ENCODE results near the gene KRT35. TPM values are rescaled to one million over a fixed set of nuclear protein-coding genes. Genes with fewer than 3 reads are reported as not detected.
A peak's percentile ranks its signal among the peaks of the same experiment; 100 is the strongest.

KRT35 gene
- total RNA-seq, 1 donor from 2014 or later = not detected

DNA sequence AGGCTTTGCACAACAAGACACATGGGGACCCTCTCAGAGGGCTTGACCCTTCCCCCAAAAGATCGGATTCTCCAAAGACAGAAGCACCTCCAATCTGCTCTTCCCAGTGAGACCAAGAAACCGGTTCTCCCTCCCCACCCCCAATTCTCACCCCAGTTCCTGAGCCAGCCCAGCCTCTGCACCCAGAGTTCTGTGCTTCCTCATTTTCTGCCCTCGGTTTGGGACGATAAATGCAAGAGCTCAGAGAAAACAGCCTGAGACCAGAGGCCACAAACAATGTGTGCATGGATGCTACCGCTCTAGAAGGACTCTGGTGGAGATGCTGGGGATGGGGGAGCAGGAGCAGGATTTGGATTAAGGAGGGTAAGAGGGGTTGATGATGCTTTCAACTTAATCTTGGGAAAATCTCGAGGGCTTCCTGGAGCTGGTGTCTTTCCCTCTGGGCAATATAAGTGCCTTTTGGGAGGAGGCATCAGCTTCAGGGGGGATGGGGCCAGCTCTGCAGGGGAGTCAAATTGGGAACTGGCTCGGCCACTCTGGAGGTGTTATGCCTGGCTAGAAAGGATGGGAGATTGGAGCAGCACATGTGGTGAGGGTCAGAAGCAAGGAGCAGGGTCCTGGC is 31.7 kb upstream of the KRT35 start:
- no peak for DNase-seq (ENCODE audit: low spot score in 2 of 2)
- FAIRE-seq = no peak

DNA sequence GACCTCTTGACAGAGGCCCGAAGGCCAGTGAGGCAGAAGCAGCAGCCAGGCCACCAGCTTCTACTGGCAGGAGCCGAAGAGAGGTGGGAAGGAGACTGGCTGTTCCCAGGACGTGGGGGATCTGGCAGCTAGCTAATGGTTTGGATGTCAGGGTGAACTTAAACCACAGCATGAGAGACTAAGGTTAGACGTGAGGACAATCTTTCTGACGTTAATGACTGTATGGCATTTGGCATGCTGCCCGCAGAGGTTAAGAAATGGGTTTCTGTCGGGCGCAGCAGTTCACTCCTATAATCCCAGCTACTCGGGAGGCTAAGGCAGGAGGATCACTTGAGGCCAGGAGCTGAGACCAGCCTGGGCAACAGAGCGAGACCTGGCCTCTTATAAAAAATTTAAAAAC is 30.8 kb upstream of the KRT35 start:
- no peak for DNase-seq (ENCODE audit: low spot score in 2 of 2)
- no peak for FAIRE-seq

DNA sequence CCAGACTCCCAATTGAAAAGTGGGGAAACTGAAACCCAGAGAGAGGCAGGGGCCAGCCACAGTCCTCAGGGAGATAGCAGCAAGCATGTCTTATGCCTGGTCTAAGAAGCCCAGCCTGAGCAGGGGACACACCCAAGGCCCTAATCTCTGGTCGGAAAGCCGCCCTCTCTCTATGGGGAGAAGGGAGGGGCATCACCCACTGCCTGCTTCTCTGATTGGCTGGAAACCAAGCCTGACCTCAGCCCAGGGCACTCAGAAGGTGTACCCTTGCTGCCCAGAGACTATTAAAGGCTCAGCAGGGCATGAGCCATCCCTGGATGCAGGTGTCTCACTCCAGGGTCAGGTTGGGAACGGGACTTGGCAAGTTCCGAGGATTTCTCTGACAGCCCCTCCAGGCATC is 30.2 kb upstream of the KRT35 start:
- DNase-seq (ENCODE audit: low spot score in 2 of 2) (no peak), FAIRE-seq (no peak)

DNA sequence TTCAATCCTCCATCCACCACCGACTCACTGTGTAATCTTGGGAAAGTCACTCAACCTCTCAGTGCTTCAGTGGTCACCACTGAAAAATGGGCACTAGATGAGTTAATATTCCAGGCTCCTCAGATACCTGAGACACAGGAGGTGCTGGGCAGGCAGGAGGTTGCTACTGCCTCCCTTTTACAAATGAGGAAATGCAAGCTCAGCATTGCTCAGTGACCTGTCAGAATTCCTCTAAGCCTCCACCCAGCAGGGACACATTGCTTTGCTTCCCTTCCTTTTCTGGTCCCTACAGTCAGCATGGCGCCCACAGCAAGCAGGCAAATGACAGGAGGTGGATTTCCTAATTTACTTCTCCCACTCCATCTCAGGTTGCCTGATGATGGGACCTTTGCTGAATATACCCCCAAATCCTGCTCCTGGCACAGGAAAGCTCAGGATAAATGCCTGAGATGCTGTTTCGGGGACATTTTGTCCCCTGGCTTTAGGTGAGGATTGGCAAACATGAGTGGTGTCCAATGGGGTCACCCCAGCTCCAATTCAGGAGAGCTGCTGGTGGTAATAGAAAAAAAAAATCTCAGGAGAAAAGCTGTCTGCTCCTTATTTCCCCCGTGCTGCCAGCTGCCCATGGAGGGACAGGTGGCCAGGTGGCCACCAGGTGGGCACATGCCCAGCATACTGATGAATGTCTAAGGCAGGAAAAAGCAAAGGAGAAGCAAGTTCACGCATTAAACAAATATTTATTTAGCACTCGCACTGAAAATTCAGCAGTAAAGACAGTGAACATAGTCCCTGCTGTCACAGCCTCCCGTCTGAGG is 29.5 kb upstream of the KRT35 start:
- no peak for DNase-seq (ENCODE audit: low spot score in 2 of 2)
- no peak for FAIRE-seq

DNA sequence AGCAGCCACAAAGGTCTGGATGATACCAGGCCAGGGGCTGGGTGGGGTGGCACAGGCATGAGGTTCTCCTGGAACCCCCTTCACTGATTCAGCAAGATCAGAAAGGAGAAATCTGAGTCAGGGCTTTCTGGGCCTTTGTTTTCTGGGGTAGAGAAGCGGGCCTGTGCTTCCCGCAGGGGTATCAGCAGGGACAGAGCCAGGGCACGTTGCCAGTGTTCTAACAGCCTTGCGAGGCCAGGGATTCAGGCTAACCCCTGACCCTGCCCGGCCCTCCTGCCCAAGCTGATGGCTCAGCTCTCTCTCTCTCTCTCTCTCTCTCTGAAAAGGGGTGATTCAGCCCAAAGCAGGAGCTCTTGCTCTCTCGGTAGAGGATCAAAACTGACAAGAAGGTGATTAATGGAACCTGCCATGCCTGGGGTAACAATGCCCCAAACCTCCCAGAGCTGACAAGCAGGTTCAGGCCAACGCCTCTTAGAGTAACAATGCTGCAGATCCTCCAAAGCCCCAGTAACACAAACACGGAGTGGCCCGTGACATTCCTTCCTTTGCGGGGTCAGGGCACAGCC is 26.4 kb upstream of the KRT35 start:
- DNase-seq (ENCODE audit: low spot score in 2 of 2) (no peak), FAIRE-seq (no peak)

DNA sequence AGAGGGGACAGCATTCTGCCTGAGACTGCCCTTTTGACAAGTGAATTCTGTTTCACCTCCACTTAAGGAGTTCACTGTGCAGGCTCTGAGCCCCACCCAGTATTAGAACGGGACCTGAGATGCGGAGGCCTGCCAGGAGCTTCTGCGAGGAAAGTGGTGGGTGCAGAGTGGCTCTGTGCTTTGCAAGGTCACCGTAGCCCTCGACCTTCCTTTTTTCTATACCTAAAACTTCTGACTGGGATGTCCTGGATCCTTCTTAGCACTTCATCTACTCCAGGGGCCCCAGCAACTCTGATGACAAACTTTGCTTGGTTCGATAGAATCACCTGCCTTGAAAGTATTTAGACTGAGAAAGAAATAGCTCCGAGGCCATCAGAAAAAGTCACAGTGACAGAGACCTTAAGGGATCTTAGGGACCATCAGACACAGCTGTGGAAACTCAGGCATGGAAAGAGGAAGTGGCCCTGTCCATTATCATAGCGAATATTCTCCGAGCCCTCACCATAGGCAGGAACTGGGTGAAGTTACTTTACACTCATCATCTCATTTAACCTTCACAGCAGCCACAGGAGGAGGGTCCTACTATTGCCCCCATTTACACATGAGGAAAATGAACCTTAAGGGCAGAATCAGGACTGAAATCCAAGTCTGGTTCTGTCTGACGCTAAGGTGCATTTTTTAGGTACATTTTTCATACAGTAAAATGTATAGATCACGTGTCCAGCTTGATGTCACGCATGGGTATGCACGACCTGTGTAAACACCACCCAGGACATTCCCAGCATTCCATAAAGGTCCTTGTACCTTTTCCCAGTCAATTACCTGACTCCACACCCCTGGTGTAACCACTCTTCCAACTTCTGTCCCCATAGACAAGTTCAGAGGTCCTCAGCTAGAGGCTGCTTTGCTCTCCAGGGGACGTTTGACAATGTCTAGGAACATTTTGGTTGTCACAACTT is 25.1 kb upstream of the KRT35 start:
- DNase-seq (ENCODE audit: low spot score in 2 of 2) (no peak), FAIRE-seq (no peak)

DNA sequence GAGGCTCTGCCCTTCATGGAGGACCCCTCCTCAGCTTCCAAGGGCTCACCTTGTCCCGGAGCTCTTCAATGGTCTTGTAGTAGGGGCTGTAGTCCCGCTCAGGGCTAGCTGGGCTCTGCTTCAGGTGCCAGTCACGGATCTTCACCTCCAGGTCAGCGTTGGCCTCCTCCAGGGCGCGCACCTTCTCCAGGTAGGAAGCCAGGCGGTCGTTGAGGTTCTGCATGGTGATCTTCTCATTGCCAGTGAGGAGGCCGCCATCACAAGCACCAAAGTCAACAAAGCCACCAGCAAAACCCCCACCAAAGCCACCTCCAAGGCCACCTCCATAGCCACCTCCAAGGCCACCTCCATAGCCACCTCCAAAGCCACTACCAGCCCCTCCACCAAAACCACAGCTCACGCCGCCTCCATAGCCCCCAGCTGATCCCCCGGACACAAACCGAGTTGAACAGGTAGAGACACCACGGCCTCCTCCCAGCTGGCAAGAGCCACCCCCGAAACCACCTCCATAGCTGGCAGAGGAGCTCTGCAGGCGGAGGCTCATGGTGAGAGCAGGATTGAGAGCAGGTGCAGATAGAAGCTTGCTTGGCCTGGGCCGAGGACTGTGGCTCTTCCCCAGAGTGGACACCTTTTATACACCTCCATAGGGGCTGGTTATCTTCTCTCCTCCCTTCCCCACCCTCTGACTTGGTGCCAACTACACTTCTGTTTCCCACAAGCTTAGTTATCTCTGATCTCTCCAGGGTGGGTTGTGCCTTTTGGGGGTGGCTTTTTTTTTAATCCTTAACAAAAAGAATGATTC is 24.3 kb upstream of the KRT35 start, which contains the start of gene KRT13:
TSS of gene KRT13 (minus strand) at position 606 of the 802 bp plus-strand sequence. CDS start at position 544, 62 bp downstream.
- FAIRE-seq = no peak

DNA sequence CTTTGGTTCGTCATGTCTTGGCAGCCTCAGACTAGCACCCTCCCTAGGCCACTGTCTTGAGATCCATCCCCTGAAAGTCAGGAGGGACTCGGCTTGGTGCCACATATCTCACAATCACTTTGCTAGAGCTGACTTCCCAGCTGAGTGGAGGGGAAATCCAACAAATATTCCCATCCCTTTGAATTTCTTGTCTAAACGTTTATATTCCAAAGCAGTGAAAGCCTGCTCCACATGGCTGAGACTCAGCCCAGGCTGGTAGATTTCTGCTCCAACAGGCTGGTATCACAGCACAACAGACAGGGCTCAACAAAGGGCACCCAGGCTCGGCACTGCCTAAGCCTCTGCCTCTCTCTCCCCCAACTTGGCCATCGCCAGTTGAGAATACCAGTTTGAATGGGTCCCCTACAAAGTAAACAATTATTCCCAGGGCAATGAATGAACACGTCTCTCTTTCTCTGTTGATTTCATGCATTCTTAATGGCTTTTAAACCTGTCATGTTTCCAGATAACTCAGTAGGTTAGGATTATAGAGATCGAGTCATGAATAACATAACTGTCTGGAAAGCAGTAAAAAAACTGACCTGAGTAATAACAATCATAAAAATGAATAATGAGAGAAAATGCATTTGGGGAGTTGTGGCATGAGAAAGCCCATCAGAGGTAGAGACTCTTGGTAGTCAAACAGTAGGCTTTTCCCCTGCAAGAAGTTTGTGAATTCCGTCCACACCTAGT is 23.5 kb upstream of the KRT35 start:
- DNase-seq (ENCODE audit: low spot score in 2 of 2) (no peak), FAIRE-seq (no peak)

More for the DNA sequence above, 24.3 kb upstream of the KRT35 start, which contains the start of gene KRT13:
- DNase-seq (ENCODE audit: low spot score in 2 of 2) = no peak

DNA sequence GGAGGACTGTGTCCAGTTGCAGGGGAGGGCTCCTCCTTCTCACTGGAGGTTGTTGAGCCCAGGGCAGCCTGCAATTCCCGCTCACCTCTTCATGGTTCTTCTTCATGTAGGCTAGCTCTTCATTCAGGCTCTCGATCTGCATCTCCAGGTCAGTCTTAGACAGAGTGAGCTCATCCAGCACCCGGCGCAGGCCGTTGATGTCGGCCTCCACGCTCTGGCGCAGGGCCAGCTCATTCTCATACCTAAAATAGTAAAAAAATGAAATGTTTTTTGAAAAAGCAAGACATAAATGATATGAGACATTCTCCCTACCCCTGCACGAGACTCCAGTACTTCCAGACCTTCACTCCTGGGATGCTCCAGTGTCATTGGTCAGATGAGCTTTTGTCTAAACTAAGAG is 22.3 kb upstream of the KRT35 start:
- FAIRE-seq (no peak), DNase-seq (ENCODE audit: low spot score in 2 of 2) (no peak)

DNA sequence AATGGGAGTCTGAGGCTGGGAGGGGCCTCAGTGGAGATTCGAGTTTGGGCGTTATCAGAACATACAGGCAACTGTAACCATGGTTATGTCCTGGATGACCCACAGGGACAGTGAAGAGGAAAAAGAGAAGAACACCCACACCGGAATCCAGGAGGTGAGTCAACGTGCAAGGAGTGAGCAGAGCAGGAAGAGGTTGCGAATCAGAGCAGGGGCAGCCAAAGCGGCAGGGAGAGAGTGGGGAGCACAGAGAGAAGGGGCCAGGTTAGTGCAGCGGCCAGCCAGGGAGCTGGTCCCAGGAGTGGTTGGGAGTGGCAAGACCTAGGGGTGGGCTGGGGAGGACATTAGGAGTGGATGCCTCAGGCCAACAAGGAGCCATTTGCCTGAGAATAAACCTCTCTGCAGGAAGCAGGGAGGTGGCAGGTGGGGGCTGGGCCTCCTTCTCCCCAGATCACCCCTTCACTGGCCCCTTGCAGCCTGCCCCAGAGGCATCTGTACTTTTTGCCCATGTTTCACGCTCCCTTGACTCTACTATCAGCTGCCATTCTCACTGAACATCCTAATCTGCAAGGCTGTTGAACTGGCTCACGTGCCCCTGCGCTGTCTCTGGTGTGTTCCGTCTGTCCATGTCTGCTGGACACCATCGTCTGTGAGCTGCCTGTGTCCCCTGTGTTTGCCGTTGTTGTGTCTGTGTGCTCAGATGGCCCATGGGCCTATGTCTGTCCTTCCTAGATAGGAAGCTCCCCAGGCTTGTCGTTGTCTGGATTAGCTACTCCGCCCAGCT is 19.4 kb upstream of the KRT35 start:
- DNase-seq (ENCODE audit: low spot score in 2 of 2) = no peak
- FAIRE-seq = no peak

DNA sequence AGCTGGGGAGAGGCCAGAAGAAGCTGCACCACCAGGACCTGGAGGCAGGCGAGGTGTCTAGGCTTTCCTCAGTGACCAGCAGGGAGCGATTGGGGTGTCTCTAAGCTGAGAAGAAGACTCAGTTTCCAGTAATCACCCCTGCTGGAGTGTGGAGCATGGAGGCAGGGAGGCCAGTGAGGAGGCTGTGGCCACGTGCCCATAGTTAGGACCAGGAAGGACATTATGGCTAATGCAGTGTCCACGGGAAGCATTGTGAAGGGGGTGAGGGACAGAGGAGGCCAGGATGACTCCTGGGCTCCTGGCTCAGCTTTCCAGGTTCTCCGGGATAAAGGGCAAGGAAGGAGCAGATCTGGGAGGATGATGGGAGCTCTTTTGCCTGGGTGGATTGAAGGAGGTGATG is 18.8 kb upstream of the KRT35 start:
- DNase-seq (ENCODE audit: low spot score in 2 of 2) = no peak

DNA sequence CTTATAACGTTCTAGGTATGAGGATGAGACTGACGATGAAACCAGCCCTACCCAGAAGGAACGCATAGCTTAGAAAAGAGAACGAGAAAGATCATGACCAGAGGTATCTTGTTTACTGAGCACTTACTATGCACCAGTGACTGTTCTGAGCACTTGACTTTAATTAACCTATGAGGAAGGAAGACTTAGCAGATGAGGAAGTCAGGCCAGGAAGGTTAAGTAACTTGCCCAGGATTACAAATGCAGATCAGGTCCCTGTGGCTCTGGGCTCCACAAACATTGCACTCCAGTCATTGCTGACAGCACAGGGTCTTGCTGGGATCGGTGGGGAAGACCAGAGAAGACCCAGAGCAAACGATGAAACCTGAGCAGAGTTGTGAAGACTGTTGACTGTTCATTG is 17.3 kb upstream of the KRT35 start:
- DNase-seq (ENCODE audit: low spot score in 2 of 2) = no peak
- FAIRE-seq = no peak

More for the DNA sequence above, 18.8 kb upstream of the KRT35 start:
- FAIRE-seq = no peak

DNA sequence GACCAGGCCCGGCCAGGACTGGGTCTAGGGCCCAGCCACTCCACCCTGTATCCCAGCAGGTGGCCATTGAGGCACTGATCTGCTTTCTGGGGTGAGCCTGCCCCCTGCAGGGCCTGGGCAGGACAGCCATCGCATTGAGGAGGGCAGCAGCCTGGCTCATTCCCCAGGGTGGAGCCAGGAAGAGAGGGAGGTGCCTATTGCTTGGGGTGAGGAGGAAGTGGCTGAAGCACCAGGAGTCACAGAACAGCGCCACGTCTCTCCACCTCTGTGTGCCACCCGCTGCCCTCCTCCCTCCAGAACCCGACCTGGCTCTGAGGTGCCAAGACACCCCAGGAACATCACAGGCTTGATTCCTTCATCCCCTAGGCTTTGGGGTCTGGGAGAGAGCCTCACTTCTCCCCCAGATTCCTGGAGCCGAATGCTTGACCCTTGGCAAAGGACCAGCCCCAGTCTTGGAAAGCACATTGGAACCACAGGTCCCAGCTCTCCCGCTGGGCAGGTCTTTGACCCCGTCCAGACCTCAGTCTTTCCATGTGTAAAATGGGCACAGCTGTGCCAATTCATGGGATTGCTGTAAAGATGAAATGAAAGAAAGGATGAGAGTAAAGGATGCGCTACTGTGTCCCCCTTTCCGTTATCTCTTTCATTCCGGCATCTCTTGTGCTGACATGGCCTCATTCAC is 16.0 kb upstream of the KRT35 start:
- FAIRE-seq = no peak
- peak in 1 of 2 donors; percentile 44 for DNase-seq (ENCODE audit: low spot score in 2 of 2)

DNA sequence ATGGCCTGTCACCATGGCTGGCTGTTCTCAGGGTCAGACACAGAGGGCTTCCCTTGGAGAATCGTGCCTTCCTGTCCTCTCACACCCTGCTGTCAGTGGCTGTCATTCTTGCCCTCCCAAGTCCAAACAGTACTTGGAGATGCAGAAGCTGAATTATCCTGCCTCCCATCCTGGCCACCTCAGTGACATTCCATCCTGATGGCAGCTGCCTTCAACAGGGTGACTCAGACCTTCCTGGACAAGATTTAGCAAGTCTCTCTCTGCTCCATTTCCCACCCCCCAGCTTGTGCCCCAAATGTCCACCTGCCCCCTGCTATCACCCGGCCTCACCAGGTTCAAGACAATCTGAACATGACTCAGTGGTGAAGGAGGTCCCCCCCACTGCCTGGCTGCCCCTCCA is 13.6 kb upstream of the KRT35 start:
- FAIRE-seq (no peak), DNase-seq (ENCODE audit: low spot score in 2 of 2) (no peak)

DNA sequence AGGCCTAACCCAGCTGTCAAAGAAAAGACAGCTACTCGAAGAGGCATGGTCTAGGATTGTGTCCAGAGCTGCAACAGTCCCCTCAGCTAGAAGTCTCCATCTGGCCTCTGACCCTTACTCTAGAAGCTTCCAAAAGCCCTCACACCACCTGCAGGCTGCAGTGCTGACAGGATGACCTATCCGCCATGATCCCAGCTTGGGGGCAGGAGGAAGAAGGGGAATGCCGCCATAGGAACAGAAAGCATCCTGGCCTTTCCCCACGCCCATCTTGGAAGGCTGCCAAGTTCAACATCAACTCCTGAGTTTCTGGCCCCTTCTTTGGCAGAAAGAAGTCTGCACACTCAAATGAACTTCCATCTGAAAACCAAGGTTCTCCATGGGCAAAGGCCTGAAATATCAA is 11.8 kb upstream of the KRT35 start:
- FAIRE-seq = no peak

DNA sequence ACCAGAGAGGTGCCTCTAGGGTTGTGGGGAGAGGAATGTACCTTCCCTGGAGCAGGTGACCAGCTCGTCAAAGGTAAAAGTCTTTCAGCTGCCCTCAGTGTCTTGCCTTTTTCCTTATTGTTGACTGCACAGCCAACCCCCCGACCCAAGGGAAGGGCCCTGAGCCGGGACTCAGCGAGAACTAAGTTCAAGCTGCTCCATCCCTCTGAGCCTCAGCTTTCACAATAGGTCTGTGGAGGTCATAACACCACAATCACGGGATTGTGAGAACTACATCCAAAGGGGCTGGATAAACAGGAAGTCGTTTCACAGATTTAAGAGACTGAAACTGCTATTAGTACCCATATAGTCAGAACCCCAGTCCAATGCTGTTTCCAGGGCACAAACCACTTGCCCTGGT is 11.4 kb upstream of the KRT35 start:
- FAIRE-seq = no peak
- no peak for DNase-seq (ENCODE audit: low spot score in 2 of 2)

More for the DNA sequence above, 11.8 kb upstream of the KRT35 start:
- DNase-seq (ENCODE audit: low spot score in 2 of 2) = no peak

DNA sequence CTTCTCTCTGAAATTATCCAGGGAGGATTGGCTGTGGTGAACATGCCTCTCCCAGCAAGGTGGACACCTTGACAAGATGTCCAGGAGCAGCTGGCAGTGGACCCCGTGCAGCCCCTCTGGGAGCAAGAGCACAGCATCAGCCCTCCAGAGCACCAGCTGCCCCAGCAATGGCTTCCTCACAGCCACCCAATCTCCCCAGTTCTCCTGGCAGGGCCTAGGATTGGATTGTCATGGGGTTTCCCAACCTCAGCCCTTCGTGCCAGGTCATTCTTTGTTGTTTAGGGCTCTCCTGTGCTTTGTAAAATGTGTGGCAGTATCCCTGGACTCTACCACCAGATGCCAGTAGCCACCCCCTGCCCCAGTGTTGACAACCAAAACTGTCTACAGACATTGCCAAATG is 10.5 kb upstream of the KRT35 start:
- DNase-seq (ENCODE audit: low spot score in 2 of 2) (no peak), FAIRE-seq (no peak)
